Measurements from ENCODE around the gene NHERF1. TPM values are rescaled to one million over a fixed set of nuclear protein-coding genes. Genes with fewer than 3 reads are reported as not detected.

Gene NHERF1
- polyA plus RNA-seq, 1 of the 3 experiments (the other 2 are of a cell fraction): 40.1 TPM

DNA sequence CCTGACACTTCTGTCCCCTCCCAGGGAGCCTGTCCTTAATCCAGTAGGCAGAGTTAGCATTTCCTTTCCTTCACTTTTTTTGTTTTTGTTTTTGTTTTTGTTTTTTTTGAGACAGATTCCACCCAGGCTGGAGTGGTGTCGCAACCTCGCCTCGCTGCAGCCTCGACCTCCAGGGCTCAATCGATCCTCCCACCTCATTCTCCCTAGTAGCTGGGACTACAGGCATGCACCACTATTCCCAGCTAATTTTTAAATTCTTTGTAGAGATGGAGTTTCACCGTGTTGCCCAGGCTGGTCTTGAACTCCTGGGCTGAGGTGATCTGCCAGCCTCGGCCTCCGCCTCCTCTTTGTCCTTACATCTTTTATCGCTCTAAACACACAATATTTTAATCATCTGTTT, 4.0 kb downstream of the NHERF1 start:
- ChIA-PET CTCF (interaction anchor here (1.3 to 21.6 kb wide), 4 partner anchors 24 to 113 kb away, joined by 5 to 1361 read pairs (median 102); partner anchors contain the start of genes GRIN2C and NAT9), POLR2A (interaction anchor here (1.1 kb wide), 1 partner anchor 17 kb away, joined by 3 read pairs; no protein-coding TSS in a partner anchor)
- no peak overlapping the region for H3K4me2 ChIP-seq
- peaks cover 24% of the 10 kb centered on the region for H3K79me2 ChIP-seq (ENCODE audit: insufficient read depth)
- WGBS (ENCODE audit: low lambda C conversion rate): 94% methylated on average over 9 of the region's 9 CpGs
- H4K20me1 ChIP-seq (ENCODE audit: insufficient read depth): no peaks in the 10 kb centered on the region
- H3K36me3 ChIP-seq (replicated peaks in 1 of 2; ENCODE audit: control insufficient read depth in 1 of 2, insufficient read depth in 2 of 2, low read length in 1 of 2): no peaks in the 10 kb centered on the region
- no peaks in the 10 kb centered on the region for H3K27me3 ChIP-seq (ENCODE audit: insufficient read depth)
- H3K9ac ChIP-seq: no peak overlapping the region
- H3F3A ChIP-seq (replicated peaks; ENCODE audit: insufficient read depth): peaks cover 1% of the 10 kb centered on the region
- H3K9me2 ChIP-seq: no peaks in the 10 kb centered on the region
- no peak overlapping the region for H2AFZ ChIP-seq (ENCODE audit: low read depth)
- H3K4me1 ChIP-seq (ENCODE audit: control insufficient read depth in 1 of 2, insufficient read depth in 2 of 2, low read depth in 1 of 2, low read length in 1 of 2): peaks cover 4 to 34% of the 10 kb centered on the region in 2 experiments; a peak in 3 of 4 replicates
- no peaks in the 10 kb centered on the region for H3K9me3 ChIP-seq
- TF ChIP-seq TCF12 (IDR thresholded peaks at IDR 0.05) (no peak), RFX5 (IDR thresholded peaks at IDR 0.05; ENCODE audit: low read length) (no peak), SIN3A (IDR thresholded peaks at IDR 0.05; ENCODE audit: borderline replicate concordance, low read depth, low read length) (no peak), CHD2 (IDR thresholded peaks at IDR 0.05; ENCODE audit: low read length, partially characterized antibody) (no peak), RCOR1 (IDR thresholded peaks at IDR 0.05; ENCODE audit: low read length) (no peak), RXRA (IDR thresholded peaks at IDR 0.05; ENCODE audit: borderline replicate concordance, low read depth) (no peak), FOXJ3 (CRISPR knock-in tag; IDR thresholded peaks at IDR 0.05) (no peak), FOSL2 (IDR thresholded peaks at IDR 0.05; ENCODE audit: borderline replicate concordance, low read depth) (no peak), TEAD4 (IDR thresholded peaks at IDR 0.05; ENCODE audit: borderline replicate concordance, insufficient read depth) (no peak)
- TF ChIP-seq, protein P1, sequence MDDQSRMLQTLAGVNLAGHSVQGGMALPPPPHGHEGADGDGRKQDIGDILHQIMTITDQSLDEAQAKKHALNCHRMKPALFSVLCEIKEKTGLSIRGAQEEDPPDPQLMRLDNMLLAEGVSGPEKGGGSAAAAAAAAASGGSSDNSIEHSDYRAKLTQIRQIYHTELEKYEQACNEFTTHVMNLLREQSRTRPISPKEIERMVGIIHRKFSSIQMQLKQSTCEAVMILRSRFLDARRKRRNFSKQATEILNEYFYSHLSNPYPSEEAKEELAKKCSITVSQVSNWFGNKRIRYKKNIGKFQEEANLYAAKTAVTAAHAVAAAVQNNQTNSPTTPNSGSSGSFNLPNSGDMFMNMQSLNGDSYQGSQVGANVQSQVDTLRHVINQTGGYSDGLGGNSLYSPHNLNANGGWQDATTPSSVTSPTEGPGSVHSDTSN (IDR thresholded peaks at IDR 0.05): no peak
- TF ChIP-seq, protein P2, sequence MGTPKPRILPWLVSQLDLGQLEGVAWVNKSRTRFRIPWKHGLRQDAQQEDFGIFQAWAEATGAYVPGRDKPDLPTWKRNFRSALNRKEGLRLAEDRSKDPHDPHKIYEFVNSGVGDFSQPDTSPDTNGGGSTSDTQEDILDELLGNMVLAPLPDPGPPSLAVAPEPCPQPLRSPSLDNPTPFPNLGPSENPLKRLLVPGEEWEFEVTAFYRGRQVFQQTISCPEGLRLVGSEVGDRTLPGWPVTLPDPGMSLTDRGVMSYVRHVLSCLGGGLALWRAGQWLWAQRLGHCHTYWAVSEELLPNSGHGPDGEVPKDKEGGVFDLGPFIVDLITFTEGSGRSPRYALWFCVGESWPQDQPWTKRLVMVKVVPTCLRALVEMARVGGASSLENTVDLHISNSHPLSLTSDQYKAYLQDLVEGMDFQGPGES (IDR thresholded peaks at IDR 0.05; ENCODE audit: low read depth, low read length): no peak
- TF ChIP-seq, protein P3, sequence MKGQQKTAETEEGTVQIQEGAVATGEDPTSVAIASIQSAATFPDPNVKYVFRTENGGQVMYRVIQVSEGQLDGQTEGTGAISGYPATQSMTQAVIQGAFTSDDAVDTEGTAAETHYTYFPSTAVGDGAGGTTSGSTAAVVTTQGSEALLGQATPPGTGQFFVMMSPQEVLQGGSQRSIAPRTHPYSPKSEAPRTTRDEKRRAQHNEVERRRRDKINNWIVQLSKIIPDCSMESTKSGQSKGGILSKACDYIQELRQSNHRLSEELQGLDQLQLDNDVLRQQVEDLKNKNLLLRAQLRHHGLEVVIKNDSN (IDR thresholded peaks at IDR 0.05; ENCODE audit: borderline replicate concordance, low read depth): no peak
- TF ChIP-seq, protein P4, sequence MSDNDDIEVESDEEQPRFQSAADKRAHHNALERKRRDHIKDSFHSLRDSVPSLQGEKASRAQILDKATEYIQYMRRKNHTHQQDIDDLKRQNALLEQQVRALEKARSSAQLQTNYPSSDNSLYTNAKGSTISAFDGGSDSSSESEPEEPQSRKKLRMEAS (IDR thresholded peaks at IDR 0.05; ENCODE audit: low read depth): no peak
- TF ChIP-seq, protein P5, sequence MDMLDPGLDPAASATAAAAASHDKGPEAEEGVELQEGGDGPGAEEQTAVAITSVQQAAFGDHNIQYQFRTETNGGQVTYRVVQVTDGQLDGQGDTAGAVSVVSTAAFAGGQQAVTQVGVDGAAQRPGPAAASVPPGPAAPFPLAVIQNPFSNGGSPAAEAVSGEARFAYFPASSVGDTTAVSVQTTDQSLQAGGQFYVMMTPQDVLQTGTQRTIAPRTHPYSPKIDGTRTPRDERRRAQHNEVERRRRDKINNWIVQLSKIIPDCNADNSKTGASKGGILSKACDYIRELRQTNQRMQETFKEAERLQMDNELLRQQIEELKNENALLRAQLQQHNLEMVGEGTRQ (IDR thresholded peaks at IDR 0.05; ENCODE audit: borderline replicate concordance, low read depth, low read length): no peak
- no peak for DNase-seq
- no peak overlapping the region for H3K27ac ChIP-seq (ENCODE audit: low read depth in 2 of 2, low read length in 1 of 2)
- H3K4me3 ChIP-seq (ENCODE audit: low read depth in 2 of 2, low read length in 1 of 2): no peak overlapping the region

All from SK-N-SH (cell line).